HPDE6-E6E7 (cell line): Measurements from ENCODE around the gene CMTM3.
A peak's percentile ranks its signal among the peaks of the same experiment; 100 is the strongest.

ENCODE experiments used
- DNase-seq: peaks from one replicate; pipeline ENCODE4 v3.0.0; 2011; ENCODE audit warnings: missing footprints; ENCODE audit errors: extremely low spot score

The CMTM3 gene

GRCh38 chr16:66635406-66635805 lies 30.9 kb downstream of the CMTM3 start:
- no peak for DNase-seq

- DNase-seq, result no peak
These were observed 31.7 kb downstream of the CMTM3 start for GRCh38 chr16:66636199-66636598.

- no peak for DNase-seq
These were observed 33.3 kb downstream of the CMTM3 start for GRCh38 chr16:66637806-66638205.

- DNase-seq, result peak; percentile 42
These were observed 34.8 kb downstream of the CMTM3 start for GRCh38 chr16:66639091-66639885.

- DNase-seq, result no peak
These were observed 36.3 kb downstream of the CMTM3 start for GRCh38 chr16:66640724-66641314.

- no peak for DNase-seq
These were observed 36.9 kb downstream of the CMTM3 start for GRCh38 chr16:66641387-66641786.

GRCh38 chr16:66647866-66648265 lies 43.4 kb downstream of the CMTM3 start:
- no peak for DNase-seq

GRCh38 chr16:66649167-66649566 lies 44.7 kb downstream of the CMTM3 start:
- no peak for DNase-seq

GRCh38 chr16:66649636-66650205 lies 45.2 kb downstream of the CMTM3 start:
- DNase-seq, result no peak

- peak; percentile 90 for DNase-seq
These were observed 46.4 kb downstream of the CMTM3 start for GRCh38 chr16:66650707-66651473.

- DNase-seq, result no peak
These were observed 46.9 kb downstream of the CMTM3 start for GRCh38 chr16:66651474-66651765.

GRCh38 chr16:66651965-66652364 lies 47.5 kb downstream of the CMTM3 start:
- no peak for DNase-seq

GRCh38 chr16:66652661-66653360 lies 48.3 kb downstream of the CMTM3 start:
- DNase-seq, result no peak

GRCh38 chr16:66653581-66654350 lies 49.3 kb downstream of the CMTM3 start:
- DNase-seq, result no peak

- DNase-seq, result no peak
These were observed 52.0 kb downstream of the CMTM3 start for GRCh38 chr16:66656547-66656946.

- no peak for DNase-seq
These were observed 53.8 kb downstream of the CMTM3 start for GRCh38 chr16:66658143-66658859.

GRCh38 chr16:66658860-66659190 lies 54.3 kb downstream of the CMTM3 start:
- no peak for DNase-seq

- DNase-seq, result peak; percentile 81
These were observed 56.1 kb downstream of the CMTM3 start for GRCh38 chr16:66660422-66661209.

GRCh38 chr16:66661210-66661560 lies 56.7 kb downstream of the CMTM3 start:
- no peak for DNase-seq
